ENCODE results near the gene FLNC.
A peak's percentile ranks its signal among the peaks of the same experiment; 100 is the strongest.

FLNC gene

DNA sequence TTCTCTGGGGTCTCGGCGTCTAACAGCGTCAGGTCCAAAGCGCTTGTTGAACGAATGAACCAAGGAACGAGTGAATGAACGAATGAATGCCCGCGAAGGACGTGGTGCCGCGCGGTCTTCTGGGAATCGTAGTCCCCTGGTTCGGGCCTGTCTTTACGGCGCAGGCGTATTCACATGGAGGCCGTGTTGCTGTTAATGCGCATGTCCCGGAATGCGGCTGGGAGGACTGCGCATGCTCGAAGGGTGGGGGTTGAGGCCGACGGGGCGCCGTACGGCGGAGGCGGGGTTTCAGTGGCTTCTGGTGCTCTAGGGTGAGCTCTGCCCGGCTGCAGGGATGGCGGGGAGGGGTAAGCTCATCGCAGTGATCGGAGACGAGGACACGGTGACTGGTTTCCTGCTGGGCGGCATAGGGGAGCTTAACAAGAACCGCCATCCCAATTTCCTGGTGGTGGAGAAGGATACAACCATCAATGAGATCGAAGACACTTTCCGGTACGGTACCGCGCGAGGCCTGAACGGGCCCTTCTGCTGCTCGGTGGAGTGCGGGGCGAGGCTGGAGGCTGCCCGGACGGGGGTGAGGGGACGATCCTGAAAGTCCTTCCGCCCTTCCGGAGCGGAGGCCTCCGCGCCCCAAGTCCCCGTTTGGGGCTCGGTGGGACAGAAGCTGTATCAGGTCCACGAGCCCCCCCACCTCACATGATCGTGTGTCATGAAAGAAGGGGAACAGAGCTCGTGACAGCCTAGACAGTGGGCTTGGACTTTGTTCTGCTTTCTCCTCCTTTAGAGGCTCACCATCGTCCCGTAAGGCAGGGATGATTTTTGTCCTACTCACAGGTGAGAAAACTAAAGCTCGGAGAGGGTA lies 32.6 kb downstream of the FLNC start, which contains the start of gene ATP6V1F:
TSS of gene ATP6V1F (plus strand) at position 286 of the 862 bp plus-strand sequence. CDS start at position 335, 49 bp downstream.
- TF ChIP-seq GATA3 (IDR thresholded peaks at IDR 0.05; ENCODE audit: low read depth, low read length) (no peak), GATA2 (IDR thresholded peaks at IDR 0.05; ENCODE audit: low read depth, low read length) (peak; percentile 32; the same call in 1 of the 2 replicates)

GRCh38 chr7:128863433-128863989 lies 33.3 kb downstream of the FLNC start:
- no peak for TF ChIP-seq GATA3 (IDR thresholded peaks at IDR 0.05; ENCODE audit: low read depth, low read length)
- peak; percentile 88 for TF ChIP-seq GATA2 (IDR thresholded peaks at IDR 0.05; ENCODE audit: low read depth, low read length)

DNA sequence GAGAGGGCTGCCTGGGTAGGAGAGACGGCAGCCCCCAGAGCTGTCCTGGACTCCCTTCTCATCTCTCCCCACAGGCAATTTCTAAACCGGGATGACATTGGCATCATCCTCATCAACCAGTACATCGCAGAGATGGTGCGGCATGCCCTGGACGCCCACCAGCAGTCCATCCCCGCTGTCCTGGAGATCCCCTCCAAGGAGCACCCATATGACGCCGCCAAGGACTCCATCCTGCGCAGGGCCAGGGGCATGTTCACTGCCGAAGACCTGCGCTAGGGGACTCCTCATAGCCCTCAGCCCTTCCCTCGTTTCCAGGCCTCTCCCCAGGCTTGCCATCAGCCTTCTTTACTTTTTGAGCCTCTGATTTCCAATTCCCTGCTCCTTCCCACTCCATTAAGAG lies 35.1 kb downstream of the FLNC start:
- TF ChIP-seq GATA2 (IDR thresholded peaks at IDR 0.05; ENCODE audit: low read depth, low read length) = no peak

DNA sequence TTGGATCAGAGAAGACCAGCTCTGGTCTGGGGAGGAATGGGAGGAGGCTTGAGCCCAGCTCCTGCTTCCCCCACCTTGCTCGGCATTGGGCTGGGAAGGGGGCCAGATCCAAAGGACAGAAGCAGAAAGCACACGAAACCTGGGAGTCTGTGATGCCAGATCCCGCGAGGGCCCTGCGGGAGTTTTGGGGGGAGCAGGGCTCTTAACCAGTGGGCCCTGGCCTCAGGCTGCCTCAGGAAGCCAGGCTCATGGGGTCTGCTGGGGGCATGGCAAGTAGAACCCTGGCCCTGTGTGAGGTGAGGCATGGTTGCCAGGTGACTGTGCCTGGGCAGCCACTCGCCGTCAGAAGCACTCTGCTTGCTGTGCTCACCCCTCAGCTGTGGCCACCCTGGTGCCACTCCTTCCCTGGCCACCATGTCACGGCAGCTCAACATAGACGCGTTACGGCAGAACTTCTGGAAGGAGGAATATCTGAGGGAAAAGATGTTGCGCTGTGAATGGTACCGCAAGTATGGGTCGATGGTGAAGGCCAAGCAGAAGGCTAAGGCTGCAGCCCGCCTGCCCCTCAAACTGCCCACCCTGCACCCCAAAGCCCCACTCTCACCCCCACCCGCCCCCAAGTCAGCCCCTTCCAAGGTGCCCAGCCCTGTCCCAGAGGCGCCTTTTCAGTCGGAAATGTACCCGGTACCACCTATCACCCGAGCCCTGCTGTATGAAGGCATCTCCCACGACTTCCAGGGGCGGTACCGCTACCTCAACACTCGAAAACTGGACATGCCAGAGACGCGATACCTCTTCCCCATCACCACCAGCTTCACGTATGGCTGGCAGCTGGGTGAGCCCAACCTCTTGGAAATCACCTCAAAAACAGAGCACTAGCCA lies 36.0 kb downstream of the FLNC start:
- TF ChIP-seq GATA2 (IDR thresholded peaks at IDR 0.05; ENCODE audit: low read depth, low read length) = no peak
- no peak for TF ChIP-seq GATA3 (IDR thresholded peaks at IDR 0.05; ENCODE audit: low read depth, low read length)

DNA sequence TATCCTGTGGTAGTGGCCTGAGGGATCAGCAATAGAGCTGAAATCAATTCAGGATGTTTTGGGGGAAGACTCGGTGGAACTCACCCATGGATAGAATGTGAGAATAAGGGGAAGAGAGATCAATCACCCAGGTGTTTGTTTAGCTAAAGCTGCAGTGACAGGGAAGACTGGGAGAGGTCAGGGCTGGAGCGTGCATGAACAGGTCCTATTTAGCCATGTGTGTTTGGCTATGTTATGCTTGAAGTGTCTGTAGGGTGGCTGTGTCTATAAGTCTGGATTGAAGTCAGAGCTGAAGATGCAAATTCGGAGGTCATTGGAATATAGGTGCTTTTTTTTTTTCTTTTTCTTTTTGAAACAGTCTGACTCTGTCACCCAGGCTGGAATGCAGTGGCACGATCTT lies 37.0 kb downstream of the FLNC start:
- TF ChIP-seq GATA2 (IDR thresholded peaks at IDR 0.05; ENCODE audit: low read depth, low read length) (no peak), GATA3 (IDR thresholded peaks at IDR 0.05; ENCODE audit: low read depth, low read length) (no peak)

DNA sequence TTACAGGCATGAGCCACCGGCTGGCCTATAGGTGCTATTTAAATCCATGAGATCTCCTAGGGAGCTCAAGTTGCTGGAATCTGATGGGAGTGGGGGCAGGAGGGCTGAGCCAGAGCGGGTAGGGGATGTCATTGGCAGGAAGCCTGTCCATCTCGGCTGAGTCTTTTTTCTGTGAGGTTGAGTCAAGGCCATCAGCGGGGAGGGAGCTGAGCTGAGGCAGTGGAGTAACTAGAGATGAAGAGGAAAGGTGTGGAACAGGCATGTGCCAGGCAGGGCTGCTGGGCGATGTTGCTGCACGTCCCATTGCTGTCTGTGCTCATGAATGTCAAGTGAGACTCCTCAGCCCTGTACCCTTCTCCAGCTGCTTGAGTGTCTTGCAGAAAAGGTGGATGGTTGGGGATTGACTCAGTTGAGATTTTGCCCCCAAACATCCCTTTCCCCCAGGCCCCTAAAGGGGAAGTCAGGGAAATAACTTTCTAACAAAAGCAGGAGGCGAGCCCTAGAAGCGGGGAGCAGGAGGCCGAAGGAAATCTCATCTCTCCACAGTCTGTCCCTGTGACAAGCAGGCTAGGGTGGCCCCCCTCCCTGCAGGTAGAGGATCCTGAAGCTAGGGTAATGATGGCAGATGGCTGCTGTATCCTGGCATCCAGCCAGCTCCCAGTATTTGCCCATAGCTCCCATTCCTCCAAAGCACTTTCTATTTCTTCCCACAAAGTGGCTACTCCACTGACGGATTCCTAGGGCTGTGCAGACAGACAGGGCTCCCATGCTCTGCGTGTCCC lies 37.8 kb downstream of the FLNC start:
- TF ChIP-seq GATA2 (IDR thresholded peaks at IDR 0.05; ENCODE audit: low read depth, low read length) (no peak), GATA3 (IDR thresholded peaks at IDR 0.05; ENCODE audit: low read depth, low read length) (no peak)

- no peak for TF ChIP-seq GATA2 (IDR thresholded peaks at IDR 0.05; ENCODE audit: low read depth, low read length)
- no peak for TF ChIP-seq GATA3 (IDR thresholded peaks at IDR 0.05; ENCODE audit: low read depth, low read length)
These were observed 38.5 kb downstream of the FLNC start for GRCh38 chr7:128868624-128869137.

- TF ChIP-seq GATA2 (IDR thresholded peaks at IDR 0.05; ENCODE audit: low read depth, low read length) (no peak), GATA3 (IDR thresholded peaks at IDR 0.05; ENCODE audit: low read depth, low read length) (no peak)
These were observed 39.1 kb downstream of the FLNC start for GRCh38 chr7:128869138-128869943.

DNA sequence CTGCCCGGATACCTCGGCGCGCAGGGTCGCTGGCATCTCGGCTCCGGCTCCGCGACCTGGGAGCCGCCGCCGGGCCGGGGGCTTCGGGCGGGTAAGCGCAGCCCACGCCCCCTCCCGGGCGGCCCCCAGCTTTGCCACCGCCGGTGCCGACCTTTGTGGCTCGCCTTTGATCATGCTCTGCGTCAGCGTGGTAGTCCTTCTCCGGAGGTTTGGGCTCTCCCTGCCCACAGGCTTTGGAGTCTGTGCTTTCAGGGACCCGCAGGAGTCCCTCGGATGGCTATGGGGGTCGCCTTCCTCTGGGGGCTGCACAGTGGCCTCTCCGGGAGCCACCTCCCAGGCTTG lies 39.7 kb downstream of the FLNC start:
- TF ChIP-seq GATA3 (IDR thresholded peaks at IDR 0.05; ENCODE audit: low read depth, low read length) = no peak
- no peak for TF ChIP-seq GATA2 (IDR thresholded peaks at IDR 0.05; ENCODE audit: low read depth, low read length)

GRCh38 chr7:128871050-128871449 lies 40.8 kb downstream of the FLNC start:
- TF ChIP-seq GATA2 (IDR thresholded peaks at IDR 0.05; ENCODE audit: low read depth, low read length) = no peak
- TF ChIP-seq GATA3 (IDR thresholded peaks at IDR 0.05; ENCODE audit: low read depth, low read length) = no peak

DNA sequence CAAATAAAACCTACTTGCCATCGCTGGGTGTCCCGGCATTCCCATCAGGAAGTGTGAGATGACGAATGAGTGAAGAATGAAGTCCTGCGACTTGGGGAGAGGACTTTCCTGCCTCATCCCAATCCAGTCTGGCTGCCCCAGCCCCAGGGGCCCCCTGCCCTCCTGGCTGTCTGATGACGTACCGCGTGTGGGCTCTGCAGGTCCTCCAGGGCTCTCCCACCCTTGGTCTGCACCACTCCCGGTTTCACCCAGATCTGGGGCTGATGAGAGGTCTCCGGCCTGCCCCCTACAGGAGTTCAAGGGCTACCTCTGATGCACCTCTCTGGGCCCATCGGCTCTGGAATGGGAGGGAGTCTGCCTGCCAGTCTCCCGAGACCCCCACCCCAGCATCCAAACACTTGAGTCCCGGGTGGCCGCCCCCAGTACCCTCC lies 42.2 kb downstream of the FLNC start:
- TF ChIP-seq GATA3 (IDR thresholded peaks at IDR 0.05; ENCODE audit: low read depth, low read length) (no peak), GATA2 (IDR thresholded peaks at IDR 0.05; ENCODE audit: low read depth, low read length) (no peak)

GRCh38 chr7:128873234-128873633 lies 43.0 kb downstream of the FLNC start:
- TF ChIP-seq GATA3 (IDR thresholded peaks at IDR 0.05; ENCODE audit: low read depth, low read length) = no peak
- TF ChIP-seq GATA2 (IDR thresholded peaks at IDR 0.05; ENCODE audit: low read depth, low read length) = no peak
